T1000 (cell line): ENCODE data around the gene OR1I1.
A peak's percentile ranks its signal among the peaks of the same experiment; 100 is the strongest.

Experiments
- DNase-seq: peaks from one replicate; lab custom pipeline; 2025; ENCODE audit warnings: mixed read lengths; lab: John Stamatoyannopoulos, UW

The OR1I1 gene

GRCh38 chr19:15098460-15098859 lies 16.4 kb downstream of the OR1I1 start:
- DNase-seq: no peak

- no peak for DNase-seq
These were observed 17.1 kb downstream of the OR1I1 start for GRCh38 chr19:15099017-15099582.

GRCh38 chr19:15101479-15102082 lies 19.6 kb downstream of the OR1I1 start:
- DNase-seq: no peak

GRCh38 chr19:15104003-15104402 lies 22.0 kb downstream of the OR1I1 start:
- DNase-seq: no peak

GRCh38 chr19:15104411-15104810 lies 22.4 kb downstream of the OR1I1 start:
- no peak for DNase-seq

- DNase-seq: no peak
These were observed 23.0 kb downstream of the OR1I1 start for GRCh38 chr19:15105044-15105443.

- peak; percentile 74 for DNase-seq
These were observed 25.3 kb downstream of the OR1I1 start, which contains the start of gene SYDE1 for GRCh38 chr19:15107061-15108010. Gene SYDE1, plus strand, starts transcription at chr19:15107401. Its CDS starts 33 bp downstream, at chr19:15107434.

GRCh38 chr19:15108145-15108844 lies 26.3 kb downstream of the OR1I1 start:
- DNase-seq: no peak

- no peak for DNase-seq
These were observed 27.1 kb downstream of the OR1I1 start for GRCh38 chr19:15108845-15109767.

GRCh38 chr19:15109768-15110417 lies 27.9 kb downstream of the OR1I1 start:
- no peak for DNase-seq

GRCh38 chr19:15110418-15110815 lies 28.4 kb downstream of the OR1I1 start:
- no peak for DNase-seq

- DNase-seq: no peak
These were observed 29.7 kb downstream of the OR1I1 start for GRCh38 chr19:15111758-15112157.

GRCh38 chr19:15112385-15112784 lies 30.4 kb downstream of the OR1I1 start:
- DNase-seq: no peak

- DNase-seq: no peak
These were observed 31.5 kb downstream of the OR1I1 start for GRCh38 chr19:15113245-15114152.

GRCh38 chr19:15114153-15114540 lies 32.1 kb downstream of the OR1I1 start:
- DNase-seq: no peak

GRCh38 chr19:15115080-15115479 lies 33.1 kb downstream of the OR1I1 start:
- DNase-seq: no peak

- no peak for DNase-seq
These were observed 34.0 kb downstream of the OR1I1 start for GRCh38 chr19:15115762-15116615.

GRCh38 chr19:15116856-15117255 lies 34.8 kb downstream of the OR1I1 start:
- no peak for DNase-seq

- DNase-seq: no peak
These were observed 36.2 kb downstream of the OR1I1 start for GRCh38 chr19:15118248-15118647.
